Activated T-helper 1 cell treated with anti-CD3 and anti-CD28 coated beads, Interleukin-2, amount 50 U/mL, for 16 hours (primary cell): ENCODE measurements around the gene CFAP53.

Source experiments
- DNase-seq, 2 donors: peaks; one replicate each; pipeline ENCODE4 v3.0.0-alpha.2; 2020; ENCODE audit warnings: low read depth in 1 of 2, low spot score in 1 of 2

CFAP53 gene

DNA sequence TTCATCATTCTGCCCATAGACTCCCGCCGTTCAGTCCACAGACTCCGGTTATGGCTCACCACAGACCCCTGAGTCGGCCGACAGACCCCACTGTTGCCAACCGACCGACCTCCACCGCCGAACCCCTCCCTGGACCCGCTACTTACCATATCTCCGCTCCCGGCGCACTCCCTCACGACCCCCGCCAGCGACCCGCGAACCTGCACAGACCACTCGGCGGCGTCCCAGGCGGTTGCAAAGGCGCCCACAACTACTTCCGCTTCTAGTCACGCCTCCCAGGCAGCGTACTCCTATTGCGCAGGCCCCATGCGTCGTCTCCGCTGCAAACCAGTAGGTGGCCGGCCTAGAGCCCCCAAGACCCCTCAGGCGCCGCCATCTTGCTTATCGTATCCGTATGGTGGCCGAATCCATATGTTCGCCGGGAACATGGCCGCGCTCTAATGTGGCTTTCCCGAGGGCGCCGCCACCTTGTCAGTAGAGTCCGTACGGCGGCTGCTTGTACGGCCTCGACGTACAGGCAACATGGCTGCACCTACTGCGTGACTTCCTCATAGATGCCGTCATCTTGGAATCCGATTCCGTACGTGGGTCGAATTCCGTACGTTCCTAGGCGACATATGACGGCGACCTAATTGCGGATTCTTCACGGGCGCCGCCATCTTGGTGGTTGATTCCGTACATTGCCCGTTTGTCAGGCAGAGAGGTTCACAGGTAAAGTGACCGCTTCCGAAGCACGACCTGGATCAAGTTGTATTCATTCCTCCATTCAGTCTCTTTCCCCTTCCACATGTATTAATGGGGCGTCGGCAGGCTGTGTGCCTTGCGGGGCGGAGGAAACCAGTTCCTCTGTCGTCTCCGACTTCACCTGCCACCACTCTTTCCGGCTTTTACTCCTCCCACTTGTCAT lies 21.4 kb upstream of the CFAP53 start, which contains the start of gene CXXC1:
TSS of gene CXXC1 (minus strand) at position 252 of the 907 bp plus-strand sequence. CDS start at position 149, 103 bp downstream.
- DNase-seq = peak; percentile 92 to 96

DNA sequence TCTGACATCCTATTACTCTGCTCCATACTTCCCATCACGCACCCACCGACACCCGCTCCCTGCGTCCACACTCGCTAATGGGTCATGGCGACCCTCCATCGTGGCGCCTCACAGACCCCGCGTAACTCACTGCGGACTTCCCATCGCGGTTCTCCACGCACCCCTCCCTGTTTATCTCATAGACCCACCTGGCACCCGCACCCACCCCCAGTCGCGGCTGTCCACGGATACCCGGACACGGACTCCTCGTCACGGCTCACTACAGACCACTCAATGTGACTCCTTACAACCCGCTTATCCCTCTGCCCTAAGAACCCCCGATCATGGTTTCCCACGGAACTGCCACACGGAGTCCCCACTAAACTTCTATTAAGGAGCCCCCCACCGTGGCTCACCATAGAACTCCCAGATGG lies 20.7 kb upstream of the CFAP53 start:
- DNase-seq = no peak

- no peak for DNase-seq
Observed at GRCh38 chr18:50286391-50287027, 20.2 kb upstream of the CFAP53 start.

GRCh38 chr18:50285631-50286321 lies 19.5 kb upstream of the CFAP53 start:
- no peak for DNase-seq

GRCh38 chr18:50285071-50285470 lies 18.8 kb upstream of the CFAP53 start:
- DNase-seq = no peak

DNA sequence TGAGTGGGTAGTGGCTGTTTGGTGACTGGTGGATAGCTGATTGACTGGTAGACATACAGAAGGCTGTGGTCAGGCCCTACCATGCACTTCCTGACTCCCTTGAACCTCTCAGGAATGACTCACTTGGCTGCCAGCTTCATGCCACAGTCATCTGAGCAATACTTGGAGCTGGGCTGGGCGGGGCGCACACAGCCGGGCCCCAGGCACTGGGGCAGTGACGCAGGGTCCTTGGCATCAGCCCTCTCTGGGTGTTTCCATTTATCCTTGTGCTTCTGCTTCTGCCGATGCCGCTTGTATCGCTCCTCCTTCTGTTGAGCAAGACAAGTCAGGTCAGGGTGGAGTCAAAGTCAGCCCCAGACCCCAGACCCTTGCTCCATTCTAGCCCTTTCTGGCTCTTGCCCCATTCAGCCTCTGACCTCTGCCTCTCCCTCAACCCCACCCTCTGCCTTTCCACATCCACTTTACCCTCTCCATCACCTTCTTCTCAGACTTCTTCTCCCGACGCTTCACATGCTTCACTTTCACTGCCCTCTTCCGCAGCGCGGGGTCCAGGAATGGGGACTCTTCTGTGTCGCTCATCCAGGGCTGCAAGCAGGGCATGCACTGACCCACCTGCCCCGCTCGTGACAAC lies 18.1 kb upstream of the CFAP53 start:
- DNase-seq = no peak

DNA sequence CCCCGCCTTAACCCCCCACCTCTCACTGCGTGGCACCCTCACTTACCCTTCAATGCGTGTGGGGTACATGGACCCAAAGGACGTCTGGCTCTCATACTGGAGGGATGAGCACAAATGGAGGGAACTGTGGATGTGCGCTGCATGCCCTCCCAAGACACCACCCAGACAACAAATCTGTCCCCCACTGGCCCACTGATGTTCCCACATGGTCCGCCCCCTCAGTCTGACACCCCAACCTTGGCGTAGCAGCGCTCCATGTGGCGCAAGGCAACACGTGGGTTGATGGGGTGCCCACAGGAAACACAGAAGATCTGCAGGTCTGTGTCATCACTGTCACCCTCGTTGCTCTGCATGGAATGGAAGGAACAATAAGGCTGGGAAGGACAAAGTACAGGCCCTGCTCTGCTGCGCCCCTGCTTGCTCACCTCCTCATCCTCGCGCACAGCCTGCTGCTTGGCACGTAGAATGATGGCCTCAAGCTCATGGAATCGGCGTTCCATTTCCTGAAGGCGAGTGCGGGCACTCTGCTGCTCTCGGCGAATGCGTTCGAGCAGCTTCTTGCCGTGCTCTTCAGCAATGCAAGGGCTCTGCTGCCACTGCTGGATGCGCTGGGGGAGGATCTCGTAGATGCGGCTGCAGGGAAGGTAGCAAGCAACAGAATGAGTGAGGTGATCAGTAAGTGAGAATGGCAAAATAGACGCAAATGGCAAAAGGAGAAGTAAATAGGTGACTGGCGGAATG lies 17.3 kb upstream of the CFAP53 start:
- DNase-seq = no peak

DNA sequence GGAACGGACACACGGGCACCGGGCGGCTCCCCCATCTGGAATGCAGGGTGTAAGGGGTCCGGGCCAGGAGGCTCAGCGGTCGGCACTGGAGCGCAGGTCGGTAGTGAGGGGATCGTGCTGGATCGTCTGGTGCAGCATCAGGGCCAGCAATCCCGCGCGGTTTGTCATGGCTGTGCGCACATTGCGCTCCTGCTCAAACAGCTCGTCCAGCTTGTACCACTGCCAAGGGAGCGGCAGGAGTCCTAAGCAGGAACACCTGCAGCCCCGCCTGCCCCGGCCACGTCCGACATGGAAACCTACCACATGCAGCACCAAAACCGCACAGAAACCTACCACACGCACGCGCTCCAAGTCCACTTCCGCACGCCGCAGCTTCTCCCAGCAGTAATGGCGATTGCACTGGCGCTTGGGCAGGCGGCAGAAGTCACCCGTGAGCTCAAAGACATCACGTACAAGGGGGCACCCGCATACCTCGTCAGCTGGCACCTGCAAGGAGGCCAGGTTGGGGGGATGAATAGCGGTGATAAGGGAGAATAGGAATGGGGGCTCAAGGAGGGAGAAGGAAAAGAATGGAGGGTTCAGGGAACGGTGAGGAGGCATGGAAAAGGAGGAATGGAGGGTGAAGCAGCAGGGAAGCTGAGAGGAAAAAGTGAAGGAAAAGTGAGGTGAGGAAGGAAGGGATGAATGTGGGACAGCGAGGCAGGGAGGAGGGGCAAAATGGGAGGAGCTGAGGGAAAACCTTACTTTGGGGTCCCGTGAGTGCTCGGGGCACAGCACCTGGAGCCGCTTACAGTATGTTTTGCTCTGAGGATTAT lies 16.4 kb upstream of the CFAP53 start:
- no peak for DNase-seq

- DNase-seq = no peak
Observed at GRCh38 chr18:50281972-50282520, 15.8 kb upstream of the CFAP53 start.

- peak; percentile 87 to 94 for DNase-seq
Observed at GRCh38 chr18:50281295-50281971, 15.1 kb upstream of the CFAP53 start, which contains the start of gene MBD1. Gene MBD1, minus strand, starts transcription at chr18:50281523. Its CDS starts 1,531 bp downstream, at chr18:50279992.

DNA sequence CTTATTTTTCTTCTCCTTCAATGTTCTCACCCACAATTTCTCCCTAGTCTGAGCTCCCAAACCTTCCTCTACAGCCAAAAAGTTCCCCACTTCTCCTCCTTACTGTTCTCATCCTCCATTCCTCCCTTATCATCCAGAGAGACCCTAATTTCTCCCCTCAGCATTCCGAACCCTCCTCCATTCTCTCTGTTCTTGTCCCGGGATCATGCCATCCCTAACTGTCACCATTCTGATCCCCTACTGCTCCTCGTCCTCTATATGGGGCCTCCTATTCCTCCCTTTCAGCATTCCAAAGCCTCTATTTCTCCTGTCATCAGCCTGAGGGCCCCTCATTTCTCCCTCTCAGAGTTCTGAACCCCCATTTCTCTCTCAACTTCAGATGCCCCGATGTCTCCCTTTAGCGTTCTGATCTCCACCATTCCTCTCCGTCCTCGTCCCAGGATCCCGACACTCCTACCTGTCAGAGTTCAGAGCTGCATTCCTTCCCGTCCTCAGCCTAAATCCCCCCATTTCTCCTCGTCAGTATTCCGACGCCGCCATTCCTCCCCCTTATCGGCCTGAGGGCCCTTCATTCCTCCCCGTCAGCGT lies 14.5 kb upstream of the CFAP53 start:
- no peak for DNase-seq

DNA sequence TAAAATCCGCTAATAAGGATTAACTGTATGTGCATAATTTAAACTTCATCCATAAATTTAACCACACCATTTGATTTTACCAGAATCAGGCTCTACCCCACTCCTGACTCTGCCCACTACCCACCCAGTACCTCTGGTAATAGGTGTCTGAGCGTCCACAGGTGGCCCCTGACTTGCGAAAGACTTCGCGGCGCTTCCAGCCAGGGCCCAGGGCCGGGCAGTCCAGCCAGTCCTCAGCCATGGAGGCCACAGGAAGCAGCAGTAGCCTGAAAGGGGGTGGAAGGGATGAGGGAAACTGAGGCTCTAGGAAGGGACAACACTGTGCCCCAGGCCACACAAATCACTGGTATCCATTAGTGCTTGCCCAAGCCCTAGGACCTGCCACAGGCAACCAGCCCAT lies 13.5 kb upstream of the CFAP53 start:
- DNase-seq = no peak

GRCh38 chr18:50277942-50278341 lies 11.6 kb upstream of the CFAP53 start:
- DNase-seq = no peak

GRCh38 chr18:50276452-50276851 lies 10.2 kb upstream of the CFAP53 start:
- DNase-seq = no peak

DNA sequence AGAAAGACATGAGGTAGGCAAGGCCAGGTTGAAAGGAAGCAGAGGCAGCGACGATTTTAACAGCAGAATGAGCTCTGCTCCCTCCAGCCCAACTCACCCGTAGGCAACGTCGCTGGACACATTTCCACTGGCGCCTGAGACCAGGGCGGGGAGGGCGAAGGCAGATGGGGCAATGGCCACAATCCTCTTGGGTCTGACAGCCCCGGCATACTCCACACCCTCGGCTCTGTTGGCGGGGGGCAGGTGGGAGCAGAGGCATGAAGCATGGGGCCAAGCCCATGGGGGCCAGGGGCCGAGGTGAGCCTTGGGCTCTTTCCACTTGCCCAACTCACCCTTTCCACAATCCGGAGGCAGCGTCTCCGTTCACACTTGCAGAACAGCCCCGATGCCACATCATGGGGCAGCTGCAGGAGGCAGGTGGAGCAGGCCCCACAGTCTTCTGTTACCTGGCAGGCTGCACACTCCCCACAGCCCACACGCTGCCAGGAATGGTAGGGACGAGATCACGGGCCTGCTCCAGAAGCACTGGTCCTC lies 9.3 kb upstream of the CFAP53 start:
- no peak for DNase-seq

DNA sequence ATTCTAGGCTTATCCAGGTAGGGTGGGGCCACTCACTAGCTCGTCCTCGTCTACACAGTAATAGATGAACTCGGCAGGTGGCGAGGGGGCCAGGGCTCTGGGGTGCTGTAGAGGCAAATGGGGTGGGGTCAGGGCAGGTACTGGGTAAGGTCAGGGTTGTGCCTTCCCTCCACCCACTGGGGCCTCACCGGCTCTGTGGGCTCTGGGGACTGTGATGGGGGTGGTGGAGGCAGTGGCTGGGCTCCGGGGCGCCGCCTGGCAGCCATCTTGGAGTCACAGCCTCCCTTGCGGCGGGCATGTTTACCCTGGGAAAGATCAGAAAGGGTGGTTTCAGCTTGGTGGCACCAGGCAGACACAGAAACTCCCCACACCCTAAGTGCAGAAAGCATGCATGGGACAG lies 8.6 kb upstream of the CFAP53 start:
- DNase-seq = no peak

GRCh38 chr18:50274044-50274442 lies 7.7 kb upstream of the CFAP53 start:
- DNase-seq = no peak
